GOT3 (cell line): ENCODE results near the gene SIVA1.
"Not testable (repeated sequence)": the region's sequence is repeated elsewhere in the genome, so short reads cannot be mapped to it uniquely, and the experiment has no call there.

ENCODE experiments used
- DNase-seq: peaks from one replicate; lab custom pipeline; 2025; ENCODE audit warnings: mixed read lengths; lab: John Stamatoyannopoulos, UW

The SIVA1 gene

DNA sequence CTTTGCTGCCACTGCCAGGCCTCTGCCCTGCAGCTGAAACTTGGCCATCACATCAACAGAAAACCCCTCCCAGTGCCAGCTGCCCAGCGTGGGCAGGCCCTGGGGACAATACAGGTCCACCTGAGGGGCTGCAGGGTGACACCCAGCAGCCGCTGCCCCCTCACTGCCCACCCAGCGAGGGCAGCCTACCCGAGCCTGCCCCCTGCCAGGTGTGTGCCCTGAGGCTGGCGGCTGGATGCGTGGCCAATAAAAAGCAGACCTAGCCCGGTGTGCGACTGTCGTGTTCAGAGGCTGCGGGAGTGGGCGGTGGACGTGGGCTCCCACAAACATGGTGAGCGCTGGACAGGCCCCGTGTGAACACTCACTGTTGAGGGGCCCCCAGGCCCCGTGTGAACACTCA is 33.6 kb upstream of the SIVA1 start:
- DNase-seq = no peak

DNA sequence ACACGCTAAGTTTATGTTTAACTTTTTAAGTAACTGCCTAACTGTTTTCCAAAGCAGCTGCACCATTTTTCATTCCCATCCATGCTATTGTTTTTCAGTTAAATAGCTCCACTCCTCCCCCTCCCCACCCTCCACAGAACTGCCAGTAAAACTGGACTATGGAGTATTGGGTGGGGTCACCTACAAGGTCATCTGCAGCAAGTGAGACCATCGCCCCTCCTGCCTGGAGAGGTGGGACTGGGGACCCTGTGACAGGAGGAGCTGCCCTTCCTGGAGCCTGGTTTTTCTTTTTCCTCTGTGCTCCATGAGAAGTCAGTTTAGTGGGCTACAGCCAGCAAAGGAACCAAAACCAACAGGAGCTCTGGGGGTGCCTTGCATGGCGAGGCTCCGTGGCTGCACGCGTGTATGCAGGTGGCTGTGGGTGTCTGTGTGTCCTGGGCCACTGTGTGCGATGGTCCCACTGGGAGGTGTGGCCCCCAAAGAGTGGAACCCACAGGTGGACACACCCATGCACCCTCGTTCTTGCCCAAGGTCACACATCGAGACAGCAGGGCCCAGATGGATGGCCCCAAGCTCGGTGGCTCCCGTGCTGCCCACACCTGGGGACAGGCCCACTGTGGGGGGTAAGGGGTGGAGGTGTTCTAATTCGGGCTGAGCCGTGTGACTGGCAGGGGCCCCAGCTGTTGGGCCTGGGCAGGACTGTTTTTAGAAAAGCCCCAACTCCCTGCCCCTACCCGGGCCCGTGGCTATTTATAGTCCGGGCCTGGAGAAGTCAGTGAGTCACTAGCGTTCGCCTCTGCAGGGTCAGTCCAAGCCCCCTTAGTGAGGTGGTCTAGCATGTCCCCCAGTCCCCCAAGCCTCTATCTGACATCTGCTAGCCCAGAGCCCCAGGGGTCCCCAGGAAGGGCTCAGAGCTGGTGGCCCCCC is 31.2 kb upstream of the SIVA1 start:
- no peak for DNase-seq

DNA sequence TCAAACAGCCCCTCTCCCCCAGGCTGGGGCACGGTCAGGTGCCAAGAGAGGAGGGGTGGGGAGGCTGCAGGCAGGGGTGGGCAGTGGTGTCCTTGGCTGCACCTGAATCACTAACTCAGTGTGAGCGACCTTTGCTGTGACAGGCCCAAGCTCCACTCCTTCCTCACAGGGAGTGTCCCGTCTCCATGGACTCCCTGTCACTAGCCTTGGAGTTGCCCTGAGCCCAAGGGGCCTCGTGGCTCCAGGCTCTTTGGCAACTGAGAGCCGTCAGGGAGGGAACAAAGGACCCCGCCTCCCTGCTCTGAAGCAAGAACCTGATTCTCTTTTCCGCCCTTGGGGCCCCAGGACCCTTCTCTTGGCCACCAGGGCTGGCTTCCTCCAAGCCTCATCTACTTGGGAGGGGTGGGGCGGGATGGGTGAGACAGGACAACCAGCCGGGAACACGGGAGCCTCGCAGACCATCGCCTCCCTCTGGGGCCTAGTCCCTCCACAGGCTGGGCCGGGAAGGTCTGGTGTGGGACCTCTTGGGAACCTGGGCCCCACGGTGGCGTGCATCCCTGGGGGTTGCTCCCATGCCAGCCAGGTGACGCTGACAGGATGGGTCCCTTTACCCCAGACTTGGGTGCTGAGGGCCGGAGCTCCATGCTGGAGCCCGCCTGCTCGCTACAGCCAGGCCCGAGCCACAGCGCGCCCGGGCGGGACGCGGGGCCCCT is 29.9 kb upstream of the SIVA1 start:
- no peak for DNase-seq

DNA sequence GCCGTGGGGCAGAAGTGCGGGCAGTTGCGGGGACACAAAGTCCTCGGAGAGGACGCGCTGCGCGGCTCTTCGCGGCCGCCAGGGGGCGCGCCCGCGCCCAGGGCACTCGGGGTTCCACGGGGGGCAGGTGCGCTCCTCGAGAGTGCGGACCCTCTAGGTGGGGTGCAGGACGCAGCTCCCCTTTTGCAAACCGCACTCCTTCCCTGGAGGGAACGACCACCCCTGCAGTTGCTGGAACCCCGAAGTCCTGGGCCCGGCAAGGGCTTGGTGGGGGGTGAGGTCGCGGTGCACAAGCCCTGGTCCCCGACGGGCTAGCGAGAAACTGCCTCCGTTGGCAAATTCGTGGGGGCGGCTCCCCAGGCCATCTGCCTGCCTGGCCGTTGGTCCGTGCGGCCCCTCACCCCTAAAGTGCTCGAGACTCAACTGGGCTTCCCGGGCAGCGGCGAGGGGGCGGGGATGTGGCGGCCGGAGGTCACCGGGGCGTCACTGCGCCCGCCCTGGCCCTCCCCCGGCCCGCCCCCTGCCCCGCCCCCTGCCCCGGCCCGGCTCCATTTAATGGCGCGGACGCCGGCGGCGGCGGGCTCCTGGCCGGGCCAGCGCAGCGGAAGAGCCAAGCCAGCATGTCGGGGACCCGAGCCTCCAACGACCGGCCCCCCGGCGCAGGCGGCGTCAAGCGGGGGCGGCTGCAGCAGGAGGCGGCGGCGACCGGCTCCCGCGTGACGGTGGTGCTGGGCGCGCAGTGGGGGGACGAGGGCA is 29.1 kb upstream of the SIVA1 start, which contains the start of gene ADSS1:
Gene ADSS1 (plus strand): TSS at position 579 of the 756 bp plus-strand sequence. CDS start 42 bp downstream, at position 621.
- DNase-seq = no peak

DNA sequence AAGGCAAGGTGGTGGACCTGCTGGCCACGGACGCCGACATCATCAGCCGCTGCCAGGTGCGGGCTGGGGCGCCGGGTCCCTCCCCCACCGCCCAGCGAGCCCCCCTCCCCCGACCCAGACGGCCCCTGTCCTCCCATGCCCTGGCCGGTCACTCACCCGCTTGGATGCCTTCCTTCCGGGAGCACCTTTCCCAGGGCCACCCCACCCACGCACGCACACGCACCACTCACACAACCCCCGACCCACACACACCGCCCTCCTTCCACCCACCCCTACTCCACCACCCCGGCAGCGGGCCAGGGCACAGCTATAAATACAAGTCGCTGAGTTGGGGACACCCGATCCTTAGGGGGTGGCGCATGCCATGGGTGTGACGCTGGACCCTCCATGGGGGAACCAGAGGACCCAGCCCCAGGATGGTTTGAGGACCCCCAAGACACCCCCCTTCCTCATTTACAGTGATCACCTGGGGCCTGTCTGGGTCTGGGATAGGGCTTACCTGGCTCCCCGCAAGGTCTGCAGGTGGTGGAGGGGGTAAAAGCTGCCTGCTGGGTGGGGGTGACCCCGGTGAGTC is 28.5 kb upstream of the SIVA1 start:
- DNase-seq = no peak

DNA sequence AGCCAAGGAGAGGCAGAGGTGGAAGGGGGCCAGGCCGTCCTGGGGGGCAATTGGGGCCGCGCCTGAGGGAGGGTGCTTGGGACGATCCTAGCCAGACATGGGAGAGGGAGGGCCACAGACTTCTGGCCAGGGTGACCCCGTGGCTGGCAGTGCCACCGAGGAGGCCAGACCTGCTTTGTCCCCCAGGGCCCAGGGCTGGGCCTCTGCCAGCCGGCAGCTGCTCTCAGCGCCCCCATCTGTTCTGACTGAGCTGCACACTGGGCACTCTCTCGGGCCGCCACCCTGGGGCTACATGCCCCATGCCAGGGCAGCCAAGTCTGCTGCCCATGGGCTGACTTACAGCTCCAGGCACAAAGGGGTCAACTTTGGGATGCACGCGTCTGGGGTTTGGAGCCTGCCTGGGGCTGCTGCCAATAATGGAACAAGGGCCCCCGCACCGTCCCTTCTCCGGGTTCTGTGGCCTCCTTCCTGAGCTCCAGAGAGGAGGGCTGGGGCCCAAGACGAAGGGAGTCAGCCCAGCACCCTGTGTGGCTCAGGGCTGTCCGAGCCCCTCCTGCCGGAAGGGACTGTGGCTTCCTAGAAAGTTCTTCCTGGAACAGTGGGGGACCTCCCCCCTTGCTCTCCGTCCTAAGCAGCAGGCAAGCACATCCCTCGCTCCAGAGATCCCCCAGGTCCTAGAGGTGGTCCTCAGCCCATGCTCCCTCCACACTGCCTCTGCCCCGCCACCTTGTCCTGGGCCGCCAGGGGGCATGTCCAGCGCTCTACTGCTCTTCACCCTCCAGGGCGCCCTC is 27.8 kb upstream of the SIVA1 start:
- DNase-seq = no peak

DNA sequence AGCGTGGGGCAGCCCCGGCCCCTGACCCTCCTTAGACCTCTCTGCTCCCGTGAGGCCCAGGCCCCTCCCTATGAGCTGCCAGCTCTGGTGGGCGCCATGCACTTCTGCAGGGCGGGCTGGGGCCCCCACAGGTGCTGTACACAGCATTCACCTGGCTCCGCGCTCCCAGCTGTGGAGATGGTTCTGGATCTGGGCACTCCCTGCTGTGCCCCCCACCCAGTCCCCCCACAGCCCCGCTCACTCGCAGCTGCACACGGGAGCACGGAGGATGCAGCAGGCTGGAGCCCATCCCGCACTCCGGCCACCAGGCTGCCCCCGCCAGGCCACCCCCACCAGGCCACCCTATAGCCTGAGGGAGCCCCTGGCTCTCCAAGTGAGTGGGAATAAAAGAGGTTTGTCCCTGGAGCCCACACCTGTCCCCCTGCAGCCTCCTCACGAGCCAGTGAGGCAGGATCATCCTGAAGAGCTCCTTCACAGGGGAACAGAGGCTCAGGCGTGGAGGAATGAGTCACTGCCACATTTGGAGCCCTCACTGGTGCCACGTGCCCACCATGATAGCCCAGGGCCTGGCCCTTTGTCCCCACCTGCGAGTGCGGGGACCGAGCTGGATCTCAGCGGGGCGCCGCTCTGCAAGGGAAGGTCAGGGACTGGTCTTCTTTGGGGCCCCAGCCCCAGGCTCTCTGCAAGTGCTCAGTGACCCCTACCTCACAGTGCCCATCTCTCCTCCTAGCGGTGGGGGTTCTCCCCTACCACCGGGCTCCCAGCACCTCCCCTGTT is 27.0 kb upstream of the SIVA1 start:
- DNase-seq = no peak

DNA sequence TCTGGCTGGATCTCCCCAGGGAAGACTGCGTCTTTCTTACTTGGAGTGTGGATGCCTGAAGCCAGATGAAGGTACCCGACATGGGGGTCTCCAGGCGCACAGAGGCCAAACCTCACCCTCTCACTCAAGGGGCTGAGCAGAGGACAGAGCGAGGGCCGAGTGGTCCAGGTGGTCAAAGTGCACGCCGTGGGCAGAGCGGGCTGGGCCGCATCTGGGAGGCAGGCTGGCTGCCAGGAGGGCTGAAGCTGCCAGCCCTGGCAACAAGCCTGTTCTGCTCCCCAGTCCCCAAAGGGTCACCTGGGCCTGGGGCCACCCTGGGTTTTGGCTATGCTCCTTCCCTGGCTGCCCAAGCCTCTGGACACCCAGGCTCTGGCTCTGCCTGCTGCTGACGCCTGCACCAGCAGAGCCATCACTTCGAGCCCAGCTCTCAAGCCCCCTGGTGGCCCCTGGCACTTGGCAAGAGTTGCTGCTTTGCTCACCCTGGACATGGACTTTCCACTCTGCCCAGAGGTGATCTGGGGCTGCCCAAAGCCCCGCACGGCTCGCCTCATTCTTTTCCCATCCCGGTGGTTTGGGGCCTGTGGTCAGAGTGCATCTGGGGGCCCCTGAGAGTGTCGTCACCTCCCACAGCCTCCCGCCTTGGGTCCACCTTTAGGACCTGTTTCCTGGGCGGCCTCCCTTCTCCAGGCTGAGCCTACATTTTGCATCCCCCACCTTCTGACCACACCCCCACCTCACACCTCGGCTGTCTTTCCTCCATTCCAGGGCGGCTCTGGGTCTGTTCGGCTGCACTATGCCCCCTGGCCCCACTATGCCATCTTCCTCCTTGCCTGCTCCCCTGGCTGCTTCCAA is 26.1 kb upstream of the SIVA1 start:
- no peak for DNase-seq

DNA sequence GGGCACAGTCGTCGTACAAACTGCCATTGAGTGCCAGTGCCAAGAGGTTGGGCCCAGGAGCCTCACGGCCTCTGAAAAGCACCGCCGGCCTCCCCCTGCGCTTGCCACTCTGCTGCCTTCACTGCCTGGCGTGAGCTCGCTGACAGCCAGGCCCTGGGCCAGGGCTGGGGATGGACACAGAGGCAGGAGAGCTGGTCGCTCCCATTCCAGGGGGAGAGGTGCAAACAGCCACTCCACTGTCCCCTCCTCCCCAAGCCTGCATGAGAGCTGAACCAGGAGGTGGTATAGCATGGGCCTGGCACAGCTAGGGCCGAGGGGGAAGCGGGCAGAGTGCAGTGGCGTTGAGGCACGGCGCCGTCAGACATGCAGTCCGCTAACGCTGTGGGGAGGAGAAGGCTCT is 24.3 kb upstream of the SIVA1 start:
- no peak for DNase-seq

DNA sequence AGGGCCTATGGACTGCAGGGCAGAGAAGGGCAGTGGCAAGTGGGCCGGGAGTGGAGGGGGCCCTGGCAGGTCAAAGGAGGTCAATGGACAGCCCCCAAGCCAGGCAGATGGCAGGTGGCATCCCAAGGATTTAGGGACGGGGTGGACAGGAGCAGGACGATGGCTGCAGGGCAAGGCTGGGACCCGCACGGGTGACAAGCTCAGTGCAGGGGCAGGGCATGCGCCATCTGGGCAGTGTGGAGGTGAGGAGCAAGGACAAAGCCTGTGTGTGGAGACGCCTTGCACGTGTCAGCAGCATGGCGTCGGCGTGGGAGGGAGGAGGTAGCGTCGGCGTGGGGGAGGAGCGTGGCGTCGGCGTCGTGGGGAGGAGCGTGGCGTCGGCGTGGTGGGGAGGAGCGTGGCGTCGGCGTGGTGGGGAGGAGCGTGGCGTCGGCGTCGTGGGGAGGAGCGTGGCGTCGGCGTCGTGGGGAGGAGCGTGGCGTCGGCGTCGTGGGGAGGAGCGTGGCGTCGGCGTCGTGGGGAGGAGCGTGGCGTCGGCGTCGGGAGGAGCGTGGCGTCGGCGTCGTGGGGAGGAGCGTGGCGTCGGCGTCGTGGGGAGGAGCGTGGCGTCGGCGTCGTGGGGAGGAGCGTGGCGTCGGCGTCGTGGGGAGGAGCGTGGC is 23.6 kb upstream of the SIVA1 start:
- DNase-seq = not testable (repeated sequence)

DNA sequence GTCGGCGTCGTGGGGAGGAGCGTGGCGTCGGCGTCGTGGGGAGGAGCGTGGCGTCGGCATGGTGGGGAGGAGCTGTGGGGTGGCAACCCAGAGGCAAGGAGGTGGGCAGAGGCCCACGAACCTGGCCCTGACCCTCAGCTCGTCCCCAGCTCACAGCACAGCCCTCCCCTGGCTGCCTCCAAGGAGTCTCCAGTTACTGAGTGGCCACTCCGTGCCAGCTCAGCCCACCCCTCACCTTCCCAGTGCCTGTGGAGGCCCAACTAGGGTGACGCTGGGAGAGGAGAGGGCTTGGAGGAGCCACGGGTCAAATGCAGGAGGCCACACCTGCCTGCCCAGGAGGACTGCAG is 23.1 kb upstream of the SIVA1 start:
- DNase-seq = no peak

DNA sequence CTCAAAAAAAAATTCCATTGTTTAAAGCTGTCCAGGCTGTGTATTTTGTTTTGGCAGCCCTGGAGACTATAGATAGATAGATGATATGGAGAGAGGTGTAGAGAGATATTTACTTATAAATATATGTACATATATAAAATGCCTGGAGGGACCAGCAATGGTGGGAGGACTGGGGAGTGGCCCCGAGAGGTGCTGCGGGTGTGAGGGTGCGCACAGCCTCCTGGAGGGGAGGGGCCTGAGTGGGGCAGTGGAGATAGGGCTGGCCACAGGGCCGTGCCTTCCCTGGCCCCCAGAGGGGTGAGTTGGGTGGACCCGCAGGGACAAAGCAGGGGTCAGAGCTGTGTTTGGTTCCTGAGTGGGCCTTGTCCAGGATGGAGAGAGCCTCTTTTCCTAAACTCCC is 22.5 kb upstream of the SIVA1 start:
- no peak for DNase-seq

DNA sequence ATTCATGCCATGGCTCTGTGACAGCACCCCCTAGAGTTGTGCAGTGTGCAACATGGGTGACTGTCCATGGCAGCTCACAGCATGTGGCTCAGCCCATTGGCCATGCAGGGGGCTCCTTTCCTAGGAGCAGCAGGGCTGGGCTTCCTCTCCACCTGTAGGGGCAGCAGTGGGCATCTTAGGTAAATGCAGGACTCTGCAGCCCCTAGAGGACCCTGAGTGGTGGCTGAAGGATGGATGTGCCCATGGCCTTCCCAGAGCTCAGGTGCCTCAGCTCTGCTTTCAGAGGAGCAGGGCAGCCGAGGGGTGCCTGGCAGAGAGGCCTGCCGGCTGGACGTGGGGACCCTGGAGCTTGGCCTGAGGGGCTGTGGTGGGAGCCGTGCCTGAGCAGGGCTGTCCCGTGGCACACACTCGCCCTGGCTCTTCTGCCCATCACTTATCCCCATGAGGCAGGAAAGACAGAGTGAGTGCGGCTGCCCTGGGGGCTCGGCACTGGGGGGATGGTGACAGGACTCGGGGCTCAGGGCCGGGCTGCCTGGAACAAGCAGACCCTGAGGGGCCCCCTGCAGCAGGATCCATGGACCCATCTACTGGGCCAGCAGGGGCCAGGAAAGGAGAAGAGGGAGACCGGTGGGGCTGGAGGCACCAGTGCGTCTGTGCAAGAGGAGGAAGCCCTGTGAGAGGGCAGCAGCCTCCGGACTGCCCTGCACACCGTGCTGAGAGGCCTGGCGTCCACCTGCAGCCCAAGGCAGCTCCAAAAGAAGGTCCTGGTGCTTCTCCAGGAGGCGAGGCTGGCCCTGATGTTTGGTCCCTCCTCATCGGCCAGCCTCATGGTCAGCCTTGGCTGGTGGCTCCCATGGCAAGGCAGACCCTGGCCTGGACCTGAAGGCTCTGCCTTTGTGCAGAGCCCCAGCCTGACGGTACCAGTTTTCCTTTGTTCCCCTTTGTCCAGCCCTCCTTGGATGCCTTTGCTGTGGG is 21.3 kb upstream of the SIVA1 start:
- no peak for DNase-seq

DNA sequence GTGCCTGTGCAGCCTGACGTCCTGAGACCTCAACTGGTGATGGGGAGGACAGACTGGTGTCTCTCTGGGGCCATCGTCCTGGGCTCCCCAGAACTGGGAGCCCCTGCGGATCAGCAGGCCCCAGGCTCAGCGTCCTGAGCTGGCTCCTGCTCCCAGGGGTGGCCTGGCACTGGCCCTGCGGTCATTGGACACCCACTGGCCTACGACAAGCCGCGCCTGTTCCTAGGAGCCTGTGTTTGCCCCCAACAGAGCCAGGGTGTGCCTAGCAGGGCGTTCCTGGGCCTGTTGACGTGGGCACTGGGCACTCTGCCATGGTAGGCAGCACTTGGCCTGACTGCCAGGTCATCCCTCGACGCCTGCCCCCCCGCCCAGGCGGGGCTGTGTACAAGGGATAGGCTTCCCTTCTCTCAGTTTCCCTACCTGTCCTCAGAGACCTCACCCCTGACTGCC is 20.6 kb upstream of the SIVA1 start:
- no peak for DNase-seq

DNA sequence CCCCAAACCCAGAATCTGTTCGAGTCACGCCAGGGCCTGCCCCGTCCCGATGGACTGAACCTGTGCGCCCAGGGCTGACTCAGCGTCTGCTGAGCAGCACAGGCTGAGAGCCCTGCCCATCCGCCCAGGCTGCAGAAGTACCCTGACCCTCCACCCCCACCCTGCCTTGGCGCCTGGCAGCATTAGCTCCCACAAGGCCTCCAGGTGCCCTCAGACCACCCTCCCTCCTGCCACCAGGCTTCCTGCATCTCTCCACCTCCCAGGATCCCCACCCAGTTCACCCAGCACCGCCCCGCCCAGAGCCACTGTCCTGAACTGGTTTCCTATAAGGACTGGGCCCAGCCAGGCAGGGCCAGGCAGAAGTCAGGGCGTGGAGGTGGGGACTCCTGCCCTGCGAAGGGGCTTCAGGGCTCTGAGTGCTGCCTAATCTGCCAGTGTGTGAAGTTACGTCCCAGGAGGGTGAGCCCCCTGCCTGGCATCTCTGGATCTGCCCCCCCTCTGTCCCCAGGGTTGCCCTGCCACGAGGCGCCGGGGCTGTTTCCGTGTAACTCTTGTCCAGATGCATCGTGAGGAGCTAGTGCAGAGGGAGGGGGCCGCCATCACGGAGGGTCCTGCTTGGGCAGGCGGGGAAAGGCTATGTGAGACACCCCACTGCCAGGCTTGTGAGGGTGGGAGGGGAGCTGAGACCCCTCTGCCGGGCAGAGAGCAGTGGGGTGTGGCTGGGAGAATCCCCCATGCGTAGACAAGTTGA is 19.8 kb upstream of the SIVA1 start:
- DNase-seq = no peak

DNA sequence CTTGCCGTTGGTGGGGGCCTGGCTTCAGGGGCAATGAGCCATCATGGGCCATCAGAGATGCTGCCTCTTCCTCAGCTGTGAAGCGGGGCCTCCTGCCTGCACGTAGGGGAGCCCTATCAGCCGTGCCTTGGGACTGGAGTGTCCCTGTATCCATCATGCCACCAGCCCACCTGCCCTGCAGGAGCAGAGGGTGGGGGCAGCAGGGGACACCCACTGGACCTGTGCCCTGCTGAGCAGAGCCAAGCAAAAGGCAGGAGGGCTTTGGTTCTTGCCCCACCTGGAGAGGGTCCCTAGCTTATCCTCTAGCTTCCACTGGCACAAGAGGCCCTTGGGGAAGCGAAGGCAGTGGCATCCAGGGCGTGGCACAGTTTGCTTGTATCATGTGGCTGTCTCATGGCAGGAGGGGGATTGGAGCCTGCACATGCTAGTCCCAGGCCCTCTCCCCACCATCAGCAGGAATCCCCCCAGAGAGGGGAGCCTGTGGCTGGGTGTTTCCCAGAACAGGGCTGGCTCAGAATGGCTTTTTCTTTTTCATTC is 18.8 kb upstream of the SIVA1 start:
- no peak for DNase-seq

DNA sequence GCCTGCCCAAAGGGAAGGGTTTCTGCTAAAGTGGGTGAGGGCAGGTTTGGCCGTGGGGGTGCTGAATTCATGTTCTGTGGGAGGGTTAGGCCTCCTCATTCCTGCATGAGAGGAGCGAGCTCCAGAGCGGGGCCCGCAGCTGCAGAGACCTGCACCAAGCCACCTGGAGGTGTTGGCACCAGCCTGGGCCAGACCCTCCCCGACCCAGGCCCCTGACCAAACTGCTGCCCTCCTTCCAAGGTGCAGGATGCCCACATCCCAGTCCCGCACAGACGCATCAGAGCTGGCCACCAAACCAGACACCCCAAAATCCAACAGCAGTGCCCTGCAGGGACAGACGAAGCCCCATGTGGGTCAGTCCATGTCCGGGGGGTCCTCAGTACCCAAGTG is 18.4 kb upstream of the SIVA1 start:
- DNase-seq = no peak
